ENCODE measurements around the gene MAPK8IP1.

DNA sequence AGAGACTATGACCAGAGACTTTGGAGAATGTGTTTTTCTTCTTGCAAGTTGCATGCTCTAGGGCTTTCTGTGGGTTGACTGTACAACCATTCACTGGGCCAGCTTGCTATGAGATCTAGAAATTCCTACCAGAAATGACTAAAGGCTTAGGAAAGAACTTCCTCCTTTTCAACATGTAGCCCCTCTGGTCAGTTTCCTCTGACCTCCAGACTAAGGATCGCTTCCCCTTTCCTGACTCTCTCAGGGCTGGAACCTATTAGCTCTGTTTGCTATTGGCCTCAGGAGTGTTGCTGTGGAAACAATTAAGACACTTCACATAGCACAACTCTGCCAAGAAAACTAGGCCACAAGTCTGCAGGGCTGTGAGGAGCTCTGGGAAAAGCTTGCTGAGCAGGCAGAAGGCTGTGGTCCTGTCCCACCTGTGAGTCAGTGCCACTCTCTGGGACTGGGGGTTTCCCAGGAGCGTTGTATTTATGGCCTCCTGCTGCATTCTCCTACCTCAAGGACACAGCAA lies 27.4 kb upstream of the MAPK8IP1 start:
- TF ChIP-seq POLR2A (IDR thresholded peaks at IDR 0.05; ENCODE audit: low read length) (no peak), GATA1 (IDR thresholded peaks at IDR 0.05; ENCODE audit: low read depth, low read length) (no peak)

Measured in erythroblast (primary cell).